ENCODE results near the gene LTO1.

LTO1 gene

DNA sequence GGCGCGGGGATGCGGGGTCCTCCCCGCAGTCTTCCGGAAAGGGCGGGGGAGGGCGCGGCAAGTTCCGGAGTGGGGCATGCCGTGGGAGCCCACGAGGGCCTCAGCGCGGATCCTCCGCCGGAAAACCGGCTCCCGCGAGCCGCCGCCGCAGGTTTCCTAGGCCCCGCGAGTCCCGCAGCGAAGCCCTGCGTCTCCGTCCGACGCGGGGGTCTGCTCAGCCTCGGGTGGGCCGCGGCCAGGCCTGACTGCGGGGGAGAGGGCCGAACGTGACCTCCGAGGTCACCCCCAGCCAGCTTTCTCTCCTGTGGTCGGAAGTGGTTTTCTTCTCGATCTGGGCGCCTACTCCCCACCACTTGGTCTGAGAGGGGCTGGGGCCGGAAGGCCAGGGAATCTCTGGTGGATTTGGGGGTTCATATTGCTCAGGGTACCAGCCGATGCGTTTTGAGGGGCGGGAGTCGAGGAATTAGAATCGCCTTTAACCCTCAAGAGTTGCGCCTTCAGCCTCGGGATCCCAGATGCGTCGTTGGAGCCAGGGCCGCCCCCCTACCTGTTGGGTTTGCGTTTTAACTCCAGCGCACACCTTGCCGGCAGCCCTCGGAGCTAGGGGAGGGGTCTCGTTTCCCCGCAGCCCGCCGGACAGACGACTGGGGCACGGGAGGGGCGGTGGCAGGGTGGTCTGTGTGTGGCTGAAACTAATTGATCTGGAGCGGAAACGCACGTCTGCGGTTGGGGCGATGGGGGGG, 37.8 kb downstream of the LTO1 start:
- no peak overlapping the region for H3K27ac ChIP-seq
- TF ChIP-seq, protein P1, sequence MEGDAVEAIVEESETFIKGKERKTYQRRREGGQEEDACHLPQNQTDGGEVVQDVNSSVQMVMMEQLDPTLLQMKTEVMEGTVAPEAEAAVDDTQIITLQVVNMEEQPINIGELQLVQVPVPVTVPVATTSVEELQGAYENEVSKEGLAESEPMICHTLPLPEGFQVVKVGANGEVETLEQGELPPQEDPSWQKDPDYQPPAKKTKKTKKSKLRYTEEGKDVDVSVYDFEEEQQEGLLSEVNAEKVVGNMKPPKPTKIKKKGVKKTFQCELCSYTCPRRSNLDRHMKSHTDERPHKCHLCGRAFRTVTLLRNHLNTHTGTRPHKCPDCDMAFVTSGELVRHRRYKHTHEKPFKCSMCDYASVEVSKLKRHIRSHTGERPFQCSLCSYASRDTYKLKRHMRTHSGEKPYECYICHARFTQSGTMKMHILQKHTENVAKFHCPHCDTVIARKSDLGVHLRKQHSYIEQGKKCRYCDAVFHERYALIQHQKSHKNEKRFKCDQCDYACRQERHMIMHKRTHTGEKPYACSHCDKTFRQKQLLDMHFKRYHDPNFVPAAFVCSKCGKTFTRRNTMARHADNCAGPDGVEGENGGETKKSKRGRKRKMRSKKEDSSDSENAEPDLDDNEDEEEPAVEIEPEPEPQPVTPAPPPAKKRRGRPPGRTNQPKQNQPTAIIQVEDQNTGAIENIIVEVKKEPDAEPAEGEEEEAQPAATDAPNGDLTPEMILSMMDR (conservative IDR thresholded peaks at IDR 0.05): no peak

DNA sequence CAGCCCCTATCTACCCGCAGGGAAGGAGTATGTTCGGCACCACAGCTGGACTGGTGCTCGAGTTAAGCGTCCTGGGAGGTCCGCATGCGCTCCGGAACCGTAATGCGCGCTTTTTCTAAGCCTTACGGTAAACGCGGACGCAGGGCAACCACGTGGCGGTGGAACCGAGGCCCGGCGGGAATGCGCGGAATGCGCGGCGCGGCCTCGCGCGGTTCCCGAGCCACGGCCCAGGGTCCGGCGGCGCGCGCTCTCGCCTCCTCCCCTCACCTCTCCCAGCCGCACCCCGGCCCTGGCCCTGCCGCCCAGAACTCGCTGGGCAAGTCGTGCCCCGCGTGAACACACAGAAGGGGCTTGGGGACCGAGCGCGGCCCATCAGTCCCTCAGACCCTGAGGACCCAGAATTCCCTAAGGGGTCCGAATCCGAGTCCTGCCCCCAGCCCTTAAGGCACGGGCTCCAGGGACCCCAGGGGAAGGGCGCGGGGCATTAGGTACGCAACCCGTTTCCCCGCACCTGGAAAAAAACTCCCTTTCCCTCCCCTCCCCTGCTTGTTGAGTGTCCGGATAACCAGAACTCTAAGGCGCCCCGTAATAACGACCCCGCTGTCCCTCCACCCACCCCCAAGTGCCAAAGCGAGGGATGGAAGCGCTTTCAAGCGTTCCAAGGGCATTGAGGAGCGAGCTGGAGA, 38.5 kb downstream of the LTO1 start:
- TF ChIP-seq, protein P1 (conservative IDR thresholded peaks at IDR 0.05): no peak
- H3K27ac ChIP-seq: no peak overlapping the region

DNA sequence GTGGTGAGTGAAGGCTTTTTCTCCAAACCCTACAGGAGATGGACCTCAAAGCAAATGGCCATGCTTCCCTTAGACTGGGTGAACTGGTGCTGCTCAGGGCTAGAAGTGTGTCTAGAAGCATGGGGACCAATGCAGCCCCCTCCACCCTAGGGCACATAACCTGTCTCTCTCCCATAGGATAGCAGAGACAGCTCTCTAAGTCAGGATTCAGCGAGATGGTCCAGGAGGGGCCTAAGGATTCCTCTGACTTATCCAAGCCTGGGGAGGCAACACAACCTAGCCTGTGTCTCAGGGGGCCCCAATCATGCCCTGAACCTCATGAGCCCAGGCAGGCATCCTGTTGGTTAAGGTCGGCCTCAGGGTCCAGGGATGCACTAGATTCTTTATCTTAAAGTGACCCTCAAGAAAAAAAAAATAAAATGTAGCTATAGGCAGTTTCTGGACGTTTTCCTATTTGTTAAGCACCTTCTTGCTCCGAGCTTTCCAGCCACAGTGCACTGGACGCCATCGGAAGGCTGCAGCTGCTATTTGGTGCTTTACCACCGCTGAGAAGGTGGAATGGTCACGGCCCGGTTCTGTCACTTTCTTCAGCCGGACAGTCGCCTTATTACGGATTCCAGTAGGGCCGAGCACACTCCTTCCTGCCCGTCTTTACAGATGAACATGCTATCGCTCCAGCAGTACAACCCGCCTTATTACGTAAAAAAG, 39.2 kb downstream of the LTO1 start:
- TF ChIP-seq, protein P1 (conservative IDR thresholded peaks at IDR 0.05): no peak
- H3K27ac ChIP-seq: no peak overlapping the region

DNA sequence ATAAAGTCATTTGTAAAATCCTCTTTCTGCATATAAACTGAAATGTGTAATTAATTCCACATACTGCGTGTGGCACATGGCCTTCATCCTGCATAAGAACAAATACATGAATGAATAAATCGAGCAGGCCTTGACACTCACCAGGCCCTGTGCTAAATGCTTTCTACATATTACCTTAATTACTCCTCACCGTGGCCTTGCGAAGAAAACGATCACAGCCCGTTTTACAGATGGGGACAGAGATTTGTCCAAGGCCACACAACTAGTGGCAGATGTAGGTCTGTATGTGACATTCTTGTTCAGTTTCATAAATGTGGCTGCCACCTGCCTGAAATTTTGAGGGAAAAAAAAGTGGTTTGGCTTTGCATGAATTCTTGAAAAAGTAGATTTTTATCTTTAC, 40.0 kb downstream of the LTO1 start:
- no peak overlapping the region for H3K27ac ChIP-seq
- TF ChIP-seq, protein P1 (conservative IDR thresholded peaks at IDR 0.05): no peak

DNA sequence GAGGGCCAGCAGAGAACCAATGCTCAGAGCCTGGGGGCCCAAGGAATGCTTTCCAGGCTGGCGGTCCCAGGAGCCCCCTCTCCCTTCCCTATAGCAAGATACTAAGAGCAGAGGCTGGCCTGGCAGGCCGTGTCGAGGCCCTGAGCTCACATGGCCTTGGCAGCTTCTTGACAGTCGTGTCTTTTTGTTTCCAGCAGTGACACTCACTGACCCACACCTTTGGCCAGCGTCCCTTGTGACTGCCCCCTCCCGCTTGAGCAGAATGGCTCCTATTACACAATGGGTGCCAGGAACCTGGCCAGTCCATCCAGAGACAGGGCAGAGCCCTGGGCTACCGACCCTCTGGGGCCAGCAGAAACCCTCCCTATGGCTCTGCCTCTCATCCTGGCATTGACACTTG, 40.6 kb downstream of the LTO1 start:
- TF ChIP-seq, protein P1 (conservative IDR thresholded peaks at IDR 0.05): no peak
- no peak overlapping the region for H3K27ac ChIP-seq

DNA sequence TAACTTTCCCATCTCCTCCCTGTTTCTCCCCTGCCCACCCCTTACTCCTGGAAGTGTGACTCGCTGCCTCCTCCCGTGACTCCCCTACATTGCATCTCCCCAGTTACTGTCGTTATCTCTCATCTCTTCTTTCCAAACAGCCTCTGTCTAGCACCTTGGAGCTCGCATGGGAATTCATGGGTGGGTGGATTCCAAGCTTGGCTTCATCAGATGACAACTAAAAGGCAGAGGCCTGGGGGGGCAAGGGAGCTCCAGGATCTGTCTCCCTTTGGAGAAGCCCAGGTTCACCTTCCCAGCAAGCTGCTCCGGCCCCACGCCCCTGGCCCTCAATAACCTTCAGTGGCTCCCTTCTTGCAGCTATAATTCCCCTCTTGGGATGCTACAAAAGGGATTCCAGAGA, 41.1 kb downstream of the LTO1 start:
- H3K27ac ChIP-seq: no peak overlapping the region
- TF ChIP-seq, protein P1 (conservative IDR thresholded peaks at IDR 0.05): no peak

DNA sequence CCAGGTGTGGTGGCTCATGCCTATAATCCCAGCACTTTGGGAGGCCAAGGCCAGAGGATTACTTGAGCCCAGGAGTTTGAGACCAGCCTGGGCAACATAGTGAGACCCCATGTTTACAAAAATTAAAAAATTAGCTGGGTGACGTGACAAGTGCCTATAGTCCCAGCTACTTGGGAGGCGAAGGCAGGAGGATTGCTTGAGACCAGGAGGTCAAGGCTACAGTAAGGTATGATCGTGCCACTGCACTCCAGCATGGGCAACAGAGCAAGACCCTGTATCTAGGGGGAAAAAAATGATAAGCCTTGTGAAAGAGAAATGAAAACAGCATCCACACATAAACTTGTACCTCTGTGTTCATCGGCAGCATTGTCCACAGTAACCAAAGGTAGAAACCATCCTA, 42.3 kb downstream of the LTO1 start:
- no peak overlapping the region for H3K27ac ChIP-seq
- TF ChIP-seq, protein P1 (conservative IDR thresholded peaks at IDR 0.05): no peak
